NOMO-1 treated with DMSO at 0.1 percent for 48 hours (cell line): Measurements from ENCODE around the gene PRDX2.
"Not testable (repeated sequence)": the region's sequence is repeated elsewhere in the genome, so short reads cannot be mapped to it uniquely, and the experiment has no call there.

Source experiments
- DNase-seq: peaks from one replicate; lab custom pipeline; 2025; ENCODE audit not compliant: unreplicated experiment; lab: John Stamatoyannopoulos, UW

Gene PRDX2

GRCh38 chr19:12825254-12826131, 23.9 kb upstream of the PRDX2 start:
- DNase-seq = no peak

GRCh38 chr19:12821761-12822160, 20.2 kb upstream of the PRDX2 start:
- no peak for DNase-seq

GRCh38 chr19:12817810-12818209, 16.2 kb upstream of the PRDX2 start:
- not testable (repeated sequence) for DNase-seq

GRCh38 chr19:12817188-12817587, 15.6 kb upstream of the PRDX2 start:
- not testable (repeated sequence) for DNase-seq

- no peak for DNase-seq
These were observed 13.5 kb upstream of the PRDX2 start for GRCh38 chr19:12815088-12815487.

- peak; percentile 87 for DNase-seq
These were observed 4.9 kb upstream of the PRDX2 start, which contains the start of gene RNASEH2A for GRCh38 chr19:12806242-12807081. RNASEH2A (plus strand) TSS chr19:12806584; CDS start chr19:12806674, 90 bp downstream.

- DNase-seq = no peak
These were observed 2.5 kb upstream of the PRDX2 start for GRCh38 chr19:12804051-12804450.

- no peak for DNase-seq
These were observed 887 bp upstream of the PRDX2 start for GRCh38 chr19:12802267-12803106.

GRCh38 chr19:12800923-12801465, 606 bp downstream of the PRDX2 start:
- no peak for DNase-seq

GRCh38 chr19:12800466-12800770, 1.2 kb downstream of the PRDX2 start:
- no peak for DNase-seq

GRCh38 chr19:12799742-12800465, 1.7 kb downstream of the PRDX2 start:
- no peak for DNase-seq

GRCh38 chr19:12797607-12798006, 4.0 kb downstream of the PRDX2 start:
- DNase-seq = not testable (repeated sequence)

GRCh38 chr19:12797141-12797587, 4.4 kb downstream of the PRDX2 start:
- DNase-seq = no peak

GRCh38 chr19:12796146-12797071, 5.2 kb downstream of the PRDX2 start:
- peak; percentile 66 for DNase-seq

- DNase-seq = no peak
These were observed 6.6 kb downstream of the PRDX2 start for GRCh38 chr19:12794971-12795381.

- DNase-seq = peak; percentile 35
These were observed 7.2 kb downstream of the PRDX2 start for GRCh38 chr19:12794196-12794941.

- peak; percentile 84 for DNase-seq
These were observed 8.1 kb downstream of the PRDX2 start for GRCh38 chr19:12793290-12794195.
